CD4-positive, alpha-beta T cell (primary cell): ENCODE results near the gene DEXI. TPM values are rescaled to one million over a fixed set of nuclear protein-coding genes. Genes with fewer than 3 reads are reported as not detected.

ENCODE experiments used
- ATAC-seq: fragments of 200-7000 bp; cut with Tn5 transposase; one replicate; pipeline ENCODE4 v1.10.0; 2022; ENCODE audit warnings: mild to moderate bottlenecking; ENCODE audit not compliant: poor library complexity
- CTCF ChIA-PET: fragments of 350-600 bp; sonication (Branson Sonifier 250); formaldehyde crosslinking; loops from one replicate; lab custom pipeline; 2021; ENCODE audit warnings: antibody characterized with exemption, inconsistent platforms; lab: Charles Lee
- POLR2A ChIA-PET: fragments of 350-600 bp; sonication (Branson Sonifier 250); formaldehyde crosslinking; loops from one replicate; lab custom pipeline; 2021; ENCODE audit warnings: antibody characterized with exemption, inconsistent platforms; lab: Charles Lee
- DNase-seq, 14 experiments: peaks; one replicate each; pipeline ENCODE4 v3.0.0-alpha.2; 2013 to 2020; ENCODE audit warnings: mixed read lengths in 2 of 14
- H3K27ac ChIP-seq, 2 donors: one replicate each; pipeline versions ENCODE4 v1.5.1 to v1.7.0; 2013; ENCODE audit warnings: low read length in 2 of 2, low read depth in 1 of 2, mild to moderate bottlenecking in 1 of 2
- H3K27me3 ChIP-seq, 2 experiments: 1 replicate in 1 of 2; 2 replicates in 1 of 2; pipeline versions ENCODE4 v1.6.1 to v1.7.0; 2013; ENCODE audit warnings: low read length in 2 of 2, control low read depth in 1 of 2, mild to moderate bottlenecking in 1 of 2, moderate library complexity in 1 of 2; ENCODE audit not compliant: insufficient read depth in 2 of 2, control insufficient read depth in 1 of 2
- H3K36me3 ChIP-seq: one replicate; pipeline ENCODE4 v1.6.1; 2013; ENCODE audit warnings: low read length, control low read depth; ENCODE audit not compliant: insufficient read depth
- H3K4me1 ChIP-seq: one replicate; pipeline ENCODE4 v1.6.1; 2013; ENCODE audit warnings: low read length, control low read depth; ENCODE audit not compliant: insufficient read depth
- H3K4me3 ChIP-seq: one replicate; pipeline ENCODE4 v1.5.1; 2013; ENCODE audit warnings: mild to moderate bottlenecking, low read length, moderate library complexity
- H3K9me3 ChIP-seq, 2 experiments: 1 replicate in 1 of 2; 2 replicates in 1 of 2; pipeline versions ENCODE4 v1.6.1 to v1.7.0; 2013; ENCODE audit warnings: low read length in 2 of 2, mild to moderate bottlenecking in 2 of 2, control low read depth in 1 of 2, moderate library complexity in 1 of 2; ENCODE audit not compliant: control insufficient read depth in 1 of 2, insufficient read depth in 1 of 2
- H3K27ac Mint-ChIP-seq: one replicate; pipeline ENCODE4 v1.8.0; 2020; ENCODE audit warnings: mixed read lengths
- H3K27me3 Mint-ChIP-seq: one replicate; pipeline ENCODE4 v1.8.0; 2021; ENCODE audit warnings: mixed read lengths
- H3K36me3 Mint-ChIP-seq: one replicate; pipeline ENCODE4 v1.8.0; 2021; ENCODE audit warnings: low read depth, mixed read lengths
- H3K4me1 Mint-ChIP-seq: one replicate; pipeline ENCODE4 v1.8.0; 2021; ENCODE audit warnings: low read depth, mixed read lengths
- H3K4me3 Mint-ChIP-seq: one replicate; pipeline ENCODE4 v1.8.0; 2020; ENCODE audit warnings: mild to moderate bottlenecking, mixed read lengths
- H3K9me3 Mint-ChIP-seq: one replicate; pipeline ENCODE4 v1.8.0; 2020; ENCODE audit warnings: mixed read lengths
- CTCF ChIP-seq: fragments of 200-600 bp; IDR thresholded peaks from one replicate; pipeline ENCODE4 v1.8.0; 2022; ENCODE audit warnings: antibody characterized with exemption, mild to moderate bottlenecking
- intact Hi-C, 2 experiments: fragments of 100-400 bp; cut with DNase I in 1 of 2; cut with micrococcal nuclease in 1 of 2; formaldehyde crosslinking; loops; one replicate each; pipeline versions ENCODE4 v1.15.1 to v1.9.0; 2023 to 2025; cut with DNase I, micrococcal nuclease
- total RNA-seq, 174 experiments: library from RNA in 2 of 174; stranded (reverse) in 2 of 174; gene quantifications; one replicate each; pipeline ENCODE4 v1.2.3 and lab custom pipeline; 2021 to 2026

Gene DEXI
- total RNA-seq, 2 experiments from 2014 or later: 5.8 to 7.2 TPM

- peaks cover 40% of the 10 kb centered on the region for H3K4me1 ChIP-seq
- no peak overlapping the region for H3K4me3 ChIP-seq
- H3K27ac ChIP-seq: no peak overlapping the region
- ChIA-PET CTCF (no interaction called here), POLR2A (no interaction called here)
- peaks cover 0 to 5% of the 10 kb centered on the region in 2 experiments for H3K9me3 ChIP-seq
- no peaks in the 10 kb centered on the region for H3K36me3 ChIP-seq
- Mint-ChIP-seq H3K4me1 (peaks cover 3% of the 10 kb centered on the region), H3K27ac (no peak overlapping the region), H3K9me3 (no peaks in the 10 kb centered on the region), H3K27me3 (peaks cover 54% of the 10 kb centered on the region), H3K4me3 (no peak overlapping the region), H3K36me3 (no peaks in the 10 kb centered on the region)
- no peak for DNase-seq
- H3K27me3 ChIP-seq: peaks cover 11 to 18% of the 10 kb centered on the region in 2 experiments
- TF ChIP-seq CTCF: no peak
- ATAC-seq: no peak
- intact Hi-C loops: no loop called here
Measured at GRCh38 chr16:10883004-10883403, 59.3 kb downstream of the DEXI start.

- Histone ChIP-seq H3K27me3 (peaks cover 15 to 18% of the 10 kb centered on the region in 2 experiments), H3K27ac (no peak overlapping the region), H3K4me3 (no peak overlapping the region), H3K4me1 (peaks cover 54% of the 10 kb centered on the region), H3K9me3 (peaks cover 0 to 5% of the 10 kb centered on the region in 2 experiments), H3K36me3 (no peaks in the 10 kb centered on the region)
- Mint-ChIP-seq H3K4me3 (peak overlapping the region; percentile 3), H3K4me1 (peaks cover 18% of the 10 kb centered on the region), H3K27me3 (peaks cover 60% of the 10 kb centered on the region), H3K27ac (no peak overlapping the region), H3K36me3 (no peaks in the 10 kb centered on the region), H3K9me3 (no peaks in the 10 kb centered on the region)
- ChIA-PET CTCF (no interaction called here), POLR2A (no interaction called here)
- no peak for ATAC-seq
- intact Hi-C loops: no loop called here
- TF ChIP-seq CTCF: no peak
- DNase-seq: no peak
Measured at GRCh38 chr16:10881479-10882030, 60.7 kb downstream of the DEXI start.

GRCh38 chr16:10880594-10881452 is 61.4 kb downstream of the DEXI start:
- CTCF ChIA-PET: no interaction called here
- peaks cover 20% of the 10 kb centered on the region for H3K4me1 Mint-ChIP-seq
- DNase-seq: no peak
- H3K4me3 ChIP-seq: peak overlapping the region; percentile 78
- peaks cover 15 to 18% of the 10 kb centered on the region in 2 experiments for H3K27me3 ChIP-seq
- intact Hi-C loops: no loop called here
- no peak for TF ChIP-seq CTCF
- H3K27ac Mint-ChIP-seq: no peak overlapping the region
- peaks cover 55% of the 10 kb centered on the region for H3K4me1 ChIP-seq
- H3K36me3 Mint-ChIP-seq: no peaks in the 10 kb centered on the region
- H3K9me3 Mint-ChIP-seq: no peaks in the 10 kb centered on the region
- POLR2A ChIA-PET: no interaction called here
- H3K27me3 Mint-ChIP-seq: peaks cover 62% of the 10 kb centered on the region
- H3K9me3 ChIP-seq: peaks cover 0 to 5% of the 10 kb centered on the region in 2 experiments
- no peak overlapping the region for H3K27ac ChIP-seq
- H3K36me3 ChIP-seq: no peaks in the 10 kb centered on the region
- no peak for ATAC-seq
- no peak overlapping the region for H3K4me3 Mint-ChIP-seq
